H1 (cell line): Measurements from ENCODE around the gene ZBP1. TPM values are rescaled to one million over a fixed set of nuclear protein-coding genes. Genes with fewer than 3 reads are reported as not detected.

Source experiments
- CTCF ChIA-PET: fragments of 300-600 bp; sonication (Branson Sonifier 250); formaldehyde crosslinking; loops from one replicate; lab custom pipeline; 2021; ENCODE audit not compliant: partially characterized antibody; lab: Charles Lee
- POLR2A ChIA-PET: fragments of 300-600 bp; sonication (Branson Sonifier 250); formaldehyde crosslinking; loops from one replicate; lab custom pipeline; 2021; ENCODE audit warnings: inconsistent platforms; ENCODE audit not compliant: partially characterized antibody; lab: Charles Lee
- DNase-seq, 2 experiments: peaks; one replicate each; pipeline versions ENCODE4 v3.0.0 to v3.0.0-alpha.2; 2010 to 2022; ENCODE audit warnings: low spot score in 2 of 2, low read depth in 1 of 2, mixed read lengths in 1 of 2
- FAIRE-seq: peaks from 2 replicates; lab custom pipeline; 2011; peaks lifted over from hg19 to GRCh38; lab: Jason Lieb, UNC
- H2AFZ ChIP-seq: 2 replicates; pipeline ENCODE4 v1.8.1; 2012; ENCODE audit warnings: low read length, inconsistent platforms
- H2AK5ac ChIP-seq: 2 replicates; pipeline ENCODE4 v1.6.1; 2013; ENCODE audit warnings: low read depth, low read length
- H2BK120ac ChIP-seq: replicated peaks from 2 replicates; pipeline ENCODE3; 2013; ENCODE audit warnings: low read depth, low read length, inconsistent platforms
- H2BK12ac ChIP-seq: 2 replicates; pipeline ENCODE4 v1.6.1; 2013; ENCODE audit warnings: low read depth, low read length
- H2BK15ac ChIP-seq: 2 replicates; pipeline ENCODE4 v1.6.1; 2013; ENCODE audit warnings: low read length
- H2BK20ac ChIP-seq: 2 replicates; pipeline ENCODE4 v1.6.1; 2013; ENCODE audit warnings: low read length
- H2BK5ac ChIP-seq: 2 replicates; pipeline ENCODE4 v1.6.1; 2013; ENCODE audit warnings: low read depth, low read length
- H3K14ac ChIP-seq: 2 replicates; pipeline ENCODE4 v1.6.1; 2013; ENCODE audit warnings: inconsistent platforms; ENCODE audit not compliant: insufficient read length
- H3K18ac ChIP-seq: 2 replicates; pipeline ENCODE4 v1.6.1; 2013; ENCODE audit warnings: low read length; ENCODE audit errors: extremely low read depth
- H3K23ac ChIP-seq: 2 replicates; pipeline ENCODE4 v1.6.1; 2013; ENCODE audit warnings: inconsistent platforms; ENCODE audit not compliant: insufficient read length
- H3K23me2 ChIP-seq: 2 replicates; pipeline ENCODE4 v1.6.1; 2013; ENCODE audit warnings: low read depth, low read length
- H3K27ac ChIP-seq: 2 replicates; pipeline ENCODE4 v1.6.1; 2011; ENCODE audit warnings: low read depth, low read length, inconsistent platforms
- H3K27me3 ChIP-seq, 4 experiments: replicated peaks in 1 of 4; 1 replicate in 1 of 4; 2 replicates in 3 of 4; pipeline versions ENCODE4 v1.6.1 to v1.8.1; 2011 to 2013; ENCODE audit warnings: low read length in 3 of 4, mild to moderate bottlenecking in 3 of 4, inconsistent platforms in 2 of 4, mixed read lengths in 2 of 4, moderate library complexity in 1 of 4; ENCODE audit not compliant: control insufficient read depth in 3 of 4, insufficient read depth in 3 of 4; ENCODE audit errors: extremely low read depth in 1 of 4
- H3K36me3 ChIP-seq, 4 experiments: 2 replicates each; pipeline versions ENCODE4 v1.6.1 to v1.8.1; 2011 to 2013; ENCODE audit warnings: mild to moderate bottlenecking in 4 of 4, low read length in 3 of 4, moderate library complexity in 2 of 4, control low read depth in 1 of 4, inconsistent platforms in 1 of 4; ENCODE audit not compliant: insufficient read depth in 4 of 4, control insufficient read depth in 2 of 4
- H3K4ac ChIP-seq: replicated peaks from 2 replicates; pipeline ENCODE3; 2013; ENCODE audit warnings: low read length, low read depth, mixed read lengths, inconsistent platforms; ENCODE audit not compliant: insufficient read length
- H3K4me1 ChIP-seq, 4 experiments: replicated peaks in 1 of 4; 1 replicate in 1 of 4; 2 replicates in 3 of 4; pipeline versions ENCODE4 v1.6.1 to v1.8.1; 2011 to 2013; ENCODE audit warnings: low read length in 3 of 4, inconsistent platforms in 2 of 4, mixed read lengths in 1 of 4; ENCODE audit not compliant: insufficient read depth in 4 of 4, control insufficient read depth in 3 of 4
- H3K4me2 ChIP-seq, 2 experiments: 2 replicates each; pipeline versions ENCODE4 v1.6.1 to v1.8.1; 2011 to 2013; ENCODE audit warnings: low read depth in 2 of 2, low read length in 2 of 2, control low read depth in 1 of 2, inconsistent platforms in 1 of 2, mild to moderate bottlenecking in 1 of 2; ENCODE audit not compliant: insufficient read depth in 1 of 2
- H3K4me3 ChIP-seq, 4 experiments: fragments of 200-600, 300-600 bp in 1 of 4; sonication (generic), shearing (Covaris generic), sonication (Bioruptor Twin) in 1 of 4; 2 replicates each; pipeline versions ENCODE4 v1.5.1 to v1.8.1; 2011 to 2016; ENCODE audit warnings: low read length in 4 of 4, low read depth in 3 of 4, control low read depth in 2 of 4, inconsistent platforms in 2 of 4, mild to moderate bottlenecking in 2 of 4, mixed read lengths in 1 of 4, moderate library complexity in 1 of 4; ENCODE audit not compliant: insufficient read depth in 2 of 4; ENCODE audit errors: extremely low read depth in 1 of 4
- H3K56ac ChIP-seq: replicated peaks from 2 replicates; pipeline ENCODE3; 2013; ENCODE audit warnings: low read depth, mild to moderate bottlenecking, mixed read lengths, low read length, inconsistent platforms; ENCODE audit not compliant: insufficient read length
- H3K79me1 ChIP-seq: 2 replicates; pipeline ENCODE4 v1.6.1; 2013; ENCODE audit warnings: low read depth, low read length, control low read depth
- H3K79me2 ChIP-seq, 2 experiments: 2 replicates each; pipeline versions ENCODE4 v1.6.1 to v1.8.1; 2012 to 2013; ENCODE audit warnings: low read length in 2 of 2, mild to moderate bottlenecking in 2 of 2, inconsistent platforms in 1 of 2; ENCODE audit not compliant: insufficient read depth in 2 of 2, control insufficient read depth in 1 of 2
- H3K9ac ChIP-seq, 4 experiments: replicated peaks in 1 of 4; 1 replicate in 1 of 4; 2 replicates in 3 of 4; pipeline versions ENCODE4 v1.6.1 to v1.8.1; 2011 to 2013; ENCODE audit warnings: low read depth in 3 of 4, low read length in 3 of 4, control low read depth in 2 of 4, mild to moderate bottlenecking in 2 of 4, moderate library complexity in 2 of 4, inconsistent platforms in 1 of 4; ENCODE audit errors: extremely low read depth in 1 of 4
- H3K9me3 ChIP-seq, 2 experiments: 2 replicates each; pipeline versions ENCODE4 v1.6.1 to v1.8.1; 2012 to 2013; ENCODE audit warnings: mild to moderate bottlenecking in 2 of 2, moderate library complexity in 2 of 2, control low read depth in 1 of 2, inconsistent platforms in 1 of 2, low read depth in 1 of 2, low read length in 1 of 2, mixed read lengths in 1 of 2; ENCODE audit not compliant: insufficient read depth in 2 of 2
- H4K20me1 ChIP-seq, 2 experiments: replicated peaks in 1 of 2; 2 replicates each; pipeline versions ENCODE3 to v1.8.1; 2011 to 2013; ENCODE audit warnings: inconsistent platforms in 2 of 2, low read length in 2 of 2, mild to moderate bottlenecking in 1 of 2; ENCODE audit not compliant: insufficient read depth in 2 of 2, control insufficient read depth in 1 of 2
- H4K5ac ChIP-seq: 2 replicates; pipeline ENCODE4 v1.6.1; 2013; ENCODE audit warnings: low read length, low read depth, mixed read lengths, inconsistent platforms; ENCODE audit not compliant: insufficient read length
- H4K8ac ChIP-seq: 2 replicates; pipeline ENCODE4 v1.8.0; 2013; ENCODE audit warnings: mild to moderate bottlenecking, moderate library complexity, low read length, inconsistent platforms; ENCODE audit not compliant: insufficient read depth; ENCODE audit errors: extremely low read depth
- H4K91ac ChIP-seq: replicated peaks from 2 replicates; pipeline ENCODE3; 2013; ENCODE audit warnings: low read length, mixed read lengths, inconsistent platforms; ENCODE audit not compliant: insufficient read length
- BRCA1 ChIP-seq: IDR thresholded peaks from 2 replicates; pipeline ENCODE4 v1.6.1; 2012; ENCODE audit warnings: low read depth, low read length, improper control_type of control experiment
- CBX8 ChIP-seq: fragments of 300-800, 300-1000 bp; sonication (generic); IDR thresholded peaks from 2 replicates; pipeline ENCODE4 v1.7.1; 2016; ENCODE audit warnings: low read depth, low read length, borderline replicate concordance
- CTBP2 ChIP-seq: IDR thresholded peaks from 2 replicates; pipeline ENCODE4 v1.7.0; 2011; ENCODE audit warnings: borderline replicate concordance, mild to moderate bottlenecking, moderate library complexity, mixed read lengths, low read length; ENCODE audit not compliant: insufficient read depth, insufficient read length
- E2F6 ChIP-seq: IDR thresholded peaks from 2 replicates; pipeline ENCODE4 v1.6.1; 2012; ENCODE audit warnings: inconsistent platforms
- EP300 ChIP-seq, 2 experiments: IDR thresholded peaks; 1 replicate in 1 of 2; 2 replicates in 1 of 2; pipeline ENCODE4 v1.6.1; 2011 to 2012; ENCODE audit warnings: low read depth in 2 of 2, low read length in 2 of 2, mild to moderate bottlenecking in 2 of 2, borderline replicate concordance in 1 of 2, inconsistent platforms in 1 of 2, moderate library complexity in 1 of 2
- KDM4A ChIP-seq: IDR thresholded peaks from one replicate; pipeline ENCODE4 v1.7.1; 2012; ENCODE audit warnings: low read depth, mild to moderate bottlenecking, moderate library complexity, low read length, inconsistent platforms; ENCODE audit not compliant: severe bottlenecking
- RAD21 ChIP-seq, 2 experiments: IDR thresholded peaks in 1 of 2; conservative IDR thresholded peaks in 1 of 2; 2 replicates each; pipeline ENCODE4 v1.6.1; 2011; ENCODE audit warnings: low read depth in 2 of 2, low read length in 2 of 2, improper control_type of control experiment in 1 of 2, inconsistent platforms in 1 of 2, mild to moderate bottlenecking in 1 of 2, moderate library complexity in 1 of 2
- SP4 ChIP-seq: IDR thresholded peaks from 2 replicates; pipeline ENCODE4 v1.6.1; 2012; ENCODE audit warnings: low read length, inconsistent platforms
- SRF ChIP-seq: IDR thresholded peaks from 2 replicates; pipeline ENCODE4 v1.6.1; 2011; ENCODE audit warnings: mild to moderate bottlenecking, low read depth, low read length, moderate library complexity
- TAF7 ChIP-seq: optimal IDR thresholded peaks from 2 replicates; pipeline ENCODE3; 2011; ENCODE audit warnings: low read depth, mild to moderate bottlenecking, inconsistent platforms, low read length, moderate library complexity, borderline replicate concordance
- USF2 ChIP-seq: IDR thresholded peaks from 2 replicates; pipeline ENCODE4 v1.6.1; 2011; ENCODE audit warnings: low read length, improper control_type of control experiment
- ZNF274 ChIP-seq: IDR thresholded peaks from 2 replicates; pipeline ENCODE4 v1.7.0; 2012; ENCODE audit warnings: low read length, borderline replicate concordance; ENCODE audit errors: extremely low read depth
- WGBS, 2 experiments: shearing (Covaris generic) in 1 of 2; methylation state at CpG; one replicate each; pipeline versions ENCODE4 v1.1.6 to v1.1.7; 2013 to 2015; ENCODE audit warnings: low lambda C conversion rate in 2 of 2, mixed read lengths in 2 of 2, inconsistent platforms in 1 of 2, low coverage in 1 of 2, missing lambda C conversion rate in 1 of 2; ENCODE audit not compliant: insufficient replicate concordance in 2 of 2, insufficient coverage in 1 of 2, insufficient read length in 1 of 2; ENCODE audit errors: extremely low coverage in 1 of 2, missing lambda C conversion rate in 1 of 2; 5-methylcytosine and 5-hydroxymethylcytosine counted together
- polyA plus RNA-seq, 7 experiments: library from polyadenylated mRNA; depleted of rRNA in 3 of 7; stranded (reverse) in 5 of 7; unstranded in 2 of 7; fragments of >200 nt in 5 of 7; fragments of 200-250 nt in 2 of 7; gene quantifications; 1 replicate in 5 of 7; 2 replicates in 1 of 7; 4 replicates in 1 of 7; pipeline versions ENCODE4 v1.2.1 to v1.2.3, GENCODE V29; 2011 to 2013; ENCODE audit warnings: missing spikeins in 2 of 7, mixed read lengths in 2 of 7
- total RNA-seq: library from RNA; stranded (reverse); fragmentation: NEBNext Ultra II Directional; extraction: Animal tissue kit (Norgen Biotek cat#: 25700); gene quantifications from 2 replicates; pipeline ENCODE4 v1.2.1, GENCODE V29; 2021

ZBP1 gene
- total and polyA plus RNA-seq, 2 of the 8 experiments (the other 6 are each of a cell fraction or from before 2014, with no cell fraction given), result not detected

GRCh38 chr20:57605045-57605444 is 15.2 kb downstream of the ZBP1 start:
- Histone ChIP-seq H2BK12ac (no peak overlapping the region), H3K56ac (no peak overlapping the region), H3K36me3 (no peaks in the 10 kb centered on the region), H3K4me3 (no peak overlapping the region), H3K27me3 (no peaks in the 10 kb centered on the region), H2BK120ac (no peak overlapping the region), H2BK5ac (no peak overlapping the region), H4K5ac (no peak overlapping the region), H3K14ac (no peak overlapping the region), H3K9ac (no peak overlapping the region), H3K27ac (no peak overlapping the region), H2AK5ac (no peak overlapping the region), H2BK20ac (no peak overlapping the region), H3K4me1 (peaks cover 0 to 1% (median 0%) of the 10 kb centered on the region in 4 experiments; a peak in 1 of 7 replicates), H3K79me2 (no peaks in the 10 kb centered on the region), H2BK15ac (no peak overlapping the region), H3K23ac (no peak overlapping the region), H3K18ac (no peak overlapping the region), H4K20me1 (no peaks in the 10 kb centered on the region), H3K9me3 (no peaks in the 10 kb centered on the region), H2AFZ (no peak overlapping the region), H3K23me2 (no peaks in the 10 kb centered on the region), H3K79me1 (no peaks in the 10 kb centered on the region), H4K91ac (no peak overlapping the region), H3K4ac (no peak overlapping the region), H4K8ac (no peak overlapping the region), H3K4me2 (no peak overlapping the region)
- DNase-seq, result no peak
- CTCF ChIA-PET, result interaction anchor here (1.6 kb wide), 2 partner anchors 17 to 587 kb away, joined by 5 read pairs; no protein-coding TSS in a partner anchor
- no peak for FAIRE-seq
- 90% methylated on average over 5 of the region's 5 CpGs; no CpG with 5 or more reads in 1 of the 2 experiments for WGBS, 2 experiments
- POLR2A ChIA-PET, result no interaction called here
- no peak for TF ChIP-seq RAD21 (IDR thresholded peaks at IDR 0.05 in 1 of 2, conservative IDR thresholded peaks at IDR 0.05 in 1 of 2; ENCODE audit: low read depth in 2 of 2, low read length in 2 of 2)
- no peak for TF ChIP-seq EP300 (IDR thresholded peaks at IDR 0.05; ENCODE audit: borderline replicate concordance in 1 of 2, low read depth in 2 of 2, low read length in 2 of 2)
- no peak for TF ChIP-seq BRCA1
- TF ChIP-seq CTBP2, result no peak
- TF ChIP-seq SRF, result no peak
- TF ChIP-seq SP4, result no peak
- no peak for TF ChIP-seq E2F6
- TF ChIP-seq USF2, result no peak
- no peak for TF ChIP-seq ZNF274
- TF ChIP-seq TAF7, result no peak
- TF ChIP-seq CBX8, result no peak
- TF ChIP-seq KDM4A, result no peak
